ENCODE results near the gene HOXA9. TPM values are rescaled to one million over a fixed set of nuclear protein-coding genes. Genes with fewer than 3 reads are reported as not detected.

HOXA9 gene
- polyA plus RNA-seq, 1 of the 3 experiments (the other 2 are of a cell fraction) = not detected

GRCh38 chr7:27163288-27164044 is 1.9 kb downstream of the HOXA9 start:
- Histone ChIP-seq H3K27ac (ENCODE audit: low read depth in 2 of 2, low read length in 1 of 2) (no peak overlapping the region), H4K20me1 (ENCODE audit: insufficient read depth) (peaks cover 3% of the 10 kb centered on the region), H3K9ac (no peak overlapping the region), H3K9me3 (no peaks in the 10 kb centered on the region), H3F3A (replicated peaks; ENCODE audit: insufficient read depth) (peaks cover 13% of the 10 kb centered on the region), H3K4me2 (no peak overlapping the region), H3K9me2 (no peaks in the 10 kb centered on the region), H3K4me3 (ENCODE audit: low read depth in 2 of 2, low read length in 1 of 2) (no peak overlapping the region), H2AFZ (ENCODE audit: low read depth) (no peak overlapping the region), H3K4me1 (ENCODE audit: control insufficient read depth in 1 of 2, insufficient read depth in 2 of 2, low read depth in 1 of 2, low read length in 1 of 2) (peaks cover 0 to 8% of the 10 kb centered on the region in 2 experiments; a peak in 1 of 4 replicates), H3K27me3 (ENCODE audit: insufficient read depth) (peaks cover 91% of the 10 kb centered on the region), H3K79me2 (ENCODE audit: insufficient read depth) (no peaks in the 10 kb centered on the region), H3K36me3 (replicated peaks in 1 of 2; ENCODE audit: control insufficient read depth in 1 of 2, insufficient read depth in 2 of 2, low read length in 1 of 2) (no peaks in the 10 kb centered on the region)
- CTCF ChIA-PET = interaction anchor here (0.6 to 12.1 kb wide), 12 partner anchors 11 to 1349 kb away, joined by 3 to 270 read pairs (median 6); partner anchors contain the start of genes HOXA10, HOXA3, HOXA5 and HOXA6
- POLR2A ChIA-PET = no interaction called here
- 39% methylated on average over 24 of the region's 24 CpGs for WGBS (ENCODE audit: low lambda C conversion rate)
- DNase-seq = no peak
- TF ChIP-seq ELF1 (IDR thresholded peaks at IDR 0.05) (no peak), NFIC (IDR thresholded peaks at IDR 0.05; ENCODE audit: borderline replicate concordance) (no peak), FOSL2 (IDR thresholded peaks at IDR 0.05; ENCODE audit: borderline replicate concordance, low read depth) (no peak), USF2 (IDR thresholded peaks at IDR 0.05; ENCODE audit: borderline replicate concordance, low read depth, low read length) (no peak), RCOR1 (IDR thresholded peaks at IDR 0.05; ENCODE audit: low read length) (no peak), SMC3 (IDR thresholded peaks at IDR 0.05; ENCODE audit: low read depth, low read length) (no peak), ZBTB33 (IDR thresholded peaks at IDR 0.05; ENCODE audit: borderline replicate concordance, low read depth) (no peak), REST (IDR thresholded peaks at IDR 0.05; ENCODE audit: low read depth, low read length) (no peak), MEF2A (IDR thresholded peaks at IDR 0.05; ENCODE audit: borderline replicate concordance, low read depth) (no peak), GATA2 (CRISPR knock-in tag; IDR thresholded peaks at IDR 0.05) (no peak), EP300 (IDR thresholded peaks at IDR 0.05; ENCODE audit: borderline replicate concordance in 1 of 2, low read depth in 1 of 2, low read length in 1 of 2) (no peak), TEAD4 (IDR thresholded peaks at IDR 0.05; ENCODE audit: borderline replicate concordance, insufficient read depth) (no peak), TCF12 (IDR thresholded peaks at IDR 0.05) (no peak), RAD21 (IDR thresholded peaks at IDR 0.05; ENCODE audit: low read length) (no peak), MXI1 (IDR thresholded peaks at IDR 0.05; ENCODE audit: low read depth, low read length) (no peak), TAF1 (IDR thresholded peaks at IDR 0.05; ENCODE audit: borderline replicate concordance, low read depth, low read length) (no peak), YY1 (IDR thresholded peaks at IDR 0.05; ENCODE audit: low read depth) (no peak), RFX5 (IDR thresholded peaks at IDR 0.05; ENCODE audit: low read length) (no peak)
